DOHH2 (cell line): ENCODE data around the gene TFCP2L1.

Source experiments
- EZH2phosphoT487 ChIP-seq: fragments of 200-600 bp; sonication (generic); IDR thresholded peaks from 2 replicates; pipeline ENCODE4 v1.6.1; 2017; ENCODE audit warnings: borderline replicate concordance, mild to moderate bottlenecking, antibody characterized with exemption, low read length, moderate library complexity, mixed read lengths
- TF ChIP-seq, protein P1 (sequence below): fragments of 200-600 bp; sonication (generic); IDR thresholded peaks from one replicate; pipeline ENCODE4 v1.5.1; 2014; ENCODE audit warnings: antibody characterized with exemption, mild to moderate bottlenecking, low read depth, low read length; ENCODE audit not compliant: poor library complexity, severe bottlenecking

DNA sequence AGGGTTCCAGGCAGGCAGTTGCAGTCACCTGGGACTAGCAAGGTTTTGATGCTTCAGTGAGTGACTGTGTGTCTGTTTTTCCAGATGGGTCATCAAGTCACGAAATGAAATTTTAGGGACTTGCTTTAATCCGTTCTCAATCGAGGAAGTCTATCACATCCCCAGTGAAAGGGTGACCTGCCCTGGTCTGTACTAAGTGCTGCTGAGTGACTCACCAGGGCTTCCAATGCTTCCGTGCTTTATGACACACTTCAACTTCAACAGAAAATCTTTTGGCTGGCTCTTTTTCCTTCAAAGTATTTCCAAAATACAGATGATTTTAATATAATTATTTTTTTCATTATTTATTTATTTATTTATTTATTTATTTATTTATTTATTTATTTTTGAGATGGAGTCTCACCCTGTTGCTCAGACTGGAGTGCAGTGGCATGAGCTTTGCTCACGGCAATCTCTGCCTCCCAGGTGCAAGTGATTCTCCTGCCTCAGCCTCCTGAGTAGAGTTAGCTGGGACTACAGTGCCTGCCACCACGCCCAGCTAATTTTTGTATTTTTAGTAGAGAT lies 18.4 kb downstream of the TFCP2L1 start:
- TF ChIP-seq, protein P1, sequence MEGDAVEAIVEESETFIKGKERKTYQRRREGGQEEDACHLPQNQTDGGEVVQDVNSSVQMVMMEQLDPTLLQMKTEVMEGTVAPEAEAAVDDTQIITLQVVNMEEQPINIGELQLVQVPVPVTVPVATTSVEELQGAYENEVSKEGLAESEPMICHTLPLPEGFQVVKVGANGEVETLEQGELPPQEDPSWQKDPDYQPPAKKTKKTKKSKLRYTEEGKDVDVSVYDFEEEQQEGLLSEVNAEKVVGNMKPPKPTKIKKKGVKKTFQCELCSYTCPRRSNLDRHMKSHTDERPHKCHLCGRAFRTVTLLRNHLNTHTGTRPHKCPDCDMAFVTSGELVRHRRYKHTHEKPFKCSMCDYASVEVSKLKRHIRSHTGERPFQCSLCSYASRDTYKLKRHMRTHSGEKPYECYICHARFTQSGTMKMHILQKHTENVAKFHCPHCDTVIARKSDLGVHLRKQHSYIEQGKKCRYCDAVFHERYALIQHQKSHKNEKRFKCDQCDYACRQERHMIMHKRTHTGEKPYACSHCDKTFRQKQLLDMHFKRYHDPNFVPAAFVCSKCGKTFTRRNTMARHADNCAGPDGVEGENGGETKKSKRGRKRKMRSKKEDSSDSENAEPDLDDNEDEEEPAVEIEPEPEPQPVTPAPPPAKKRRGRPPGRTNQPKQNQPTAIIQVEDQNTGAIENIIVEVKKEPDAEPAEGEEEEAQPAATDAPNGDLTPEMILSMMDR: no peak
- TF ChIP-seq EZH2phosphoT487: no peak
